ENCODE results near the gene SSNA1.

Gene SSNA1

GRCh38 chr9:137180491-137180890 lies 8.0 kb upstream of the SSNA1 start:
- WGBS: 95% methylated on average over 20 of the region's 20 CpGs
- Histone ChIP-seq H3K36me3 (ENCODE audit: insufficient read depth, low read length) (peaks cover 42% of the 10 kb centered on the region), H3K9ac (ENCODE audit: low read depth, low read length) (no peak overlapping the region), H3K4me3 (ENCODE audit: low read length) (no peak overlapping the region), H3K4me1 (ENCODE audit: insufficient read depth, low read length) (no peaks in the 10 kb centered on the region), H3K9me3 (ENCODE audit: insufficient read depth, low read depth, low read length) (no peaks in the 10 kb centered on the region), H3K27ac (ENCODE audit: low read depth, low read length) (no peak overlapping the region), H3K27me3 (ENCODE audit: insufficient read depth, low read length) (peaks cover 5% of the 10 kb centered on the region; the same call in 1 of the 2 replicates)

- H3K36me3 ChIP-seq (ENCODE audit: insufficient read depth, low read length): peaks cover 50% of the 10 kb centered on the region
- H3K9ac ChIP-seq (ENCODE audit: low read depth, low read length): no peak overlapping the region
- H3K4me3 ChIP-seq (ENCODE audit: low read length): no peak overlapping the region
- no peaks in the 10 kb centered on the region for H3K4me1 ChIP-seq (ENCODE audit: insufficient read depth, low read length)
- 97% methylated on average over 22 of the region's 22 CpGs for WGBS
- H3K27ac ChIP-seq (ENCODE audit: low read depth, low read length): no peak overlapping the region
- H3K9me3 ChIP-seq (ENCODE audit: insufficient read depth, low read depth, low read length): no peaks in the 10 kb centered on the region
- H3K27me3 ChIP-seq (ENCODE audit: insufficient read depth, low read length): no peaks in the 10 kb centered on the region
Observed at GRCh38 chr9:137181680-137182079, 6.8 kb upstream of the SSNA1 start.

GRCh38 chr9:137182836-137183235 lies 5.6 kb upstream of the SSNA1 start:
- Histone ChIP-seq H3K36me3 (ENCODE audit: insufficient read depth, low read length) (peaks cover 46% of the 10 kb centered on the region), H3K4me3 (ENCODE audit: low read length) (no peak overlapping the region), H3K9me3 (ENCODE audit: insufficient read depth, low read depth, low read length) (no peaks in the 10 kb centered on the region), H3K9ac (ENCODE audit: low read depth, low read length) (no peak overlapping the region), H3K27ac (ENCODE audit: low read depth, low read length) (no peak overlapping the region), H3K27me3 (ENCODE audit: insufficient read depth, low read length) (no peaks in the 10 kb centered on the region), H3K4me1 (ENCODE audit: insufficient read depth, low read length) (no peaks in the 10 kb centered on the region)
- 95% methylated on average over 17 of the region's 17 CpGs for WGBS

- H3K9me3 ChIP-seq (ENCODE audit: insufficient read depth, low read depth, low read length): no peaks in the 10 kb centered on the region
- H3K9ac ChIP-seq (ENCODE audit: low read depth, low read length): no peak overlapping the region
- H3K36me3 ChIP-seq (ENCODE audit: insufficient read depth, low read length): peaks cover 46% of the 10 kb centered on the region
- WGBS: 96% methylated on average over 27 of the region's 27 CpGs
- H3K4me1 ChIP-seq (ENCODE audit: insufficient read depth, low read length): no peaks in the 10 kb centered on the region
- H3K27ac ChIP-seq (ENCODE audit: low read depth, low read length): no peak overlapping the region
- H3K4me3 ChIP-seq (ENCODE audit: low read length): no peak overlapping the region
- no peaks in the 10 kb centered on the region for H3K27me3 ChIP-seq (ENCODE audit: insufficient read depth, low read length)
Observed at GRCh38 chr9:137183980-137184595, 4.4 kb upstream of the SSNA1 start.

GRCh38 chr9:137184881-137185660 lies 3.4 kb upstream of the SSNA1 start:
- Histone ChIP-seq H3K9me3 (ENCODE audit: insufficient read depth, low read depth, low read length) (no peaks in the 10 kb centered on the region), H3K36me3 (ENCODE audit: insufficient read depth, low read length) (peaks cover 46% of the 10 kb centered on the region), H3K4me1 (ENCODE audit: insufficient read depth, low read length) (0 out of 2 replicates have a peak, but pooled peaks cover 3% of the 10 kb centered on the region), H3K27me3 (ENCODE audit: insufficient read depth, low read length) (no peaks in the 10 kb centered on the region), H3K27ac (ENCODE audit: low read depth, low read length) (no peak overlapping the region), H3K4me3 (ENCODE audit: low read length) (no peak overlapping the region), H3K9ac (ENCODE audit: low read depth, low read length) (no peak overlapping the region)
- WGBS: 95% methylated on average over 48 of the region's 48 CpGs

GRCh38 chr9:137185921-137186320 lies 2.6 kb upstream of the SSNA1 start:
- Histone ChIP-seq H3K27ac (ENCODE audit: low read depth, low read length) (no peak overlapping the region), H3K9me3 (ENCODE audit: insufficient read depth, low read depth, low read length) (no peaks in the 10 kb centered on the region), H3K27me3 (ENCODE audit: insufficient read depth, low read length) (no peaks in the 10 kb centered on the region), H3K4me1 (ENCODE audit: insufficient read depth, low read length) (0 out of 2 replicates have a peak, but pooled peaks cover 3% of the 10 kb centered on the region), H3K4me3 (ENCODE audit: low read length) (no peak overlapping the region), H3K9ac (ENCODE audit: low read depth, low read length) (no peak overlapping the region), H3K36me3 (ENCODE audit: insufficient read depth, low read length) (peaks cover 42% of the 10 kb centered on the region)
- 95% methylated on average over 19 of the region's 19 CpGs for WGBS

- Histone ChIP-seq H3K36me3 (ENCODE audit: insufficient read depth, low read length) (peaks cover 42% of the 10 kb centered on the region), H3K27me3 (ENCODE audit: insufficient read depth, low read length) (no peaks in the 10 kb centered on the region), H3K9ac (ENCODE audit: low read depth, low read length) (no peak overlapping the region), H3K4me1 (ENCODE audit: insufficient read depth, low read length) (0 out of 2 replicates have a peak, but pooled peaks cover 3% of the 10 kb centered on the region), H3K4me3 (ENCODE audit: low read length) (no peak overlapping the region), H3K9me3 (ENCODE audit: insufficient read depth, low read depth, low read length) (no peaks in the 10 kb centered on the region), H3K27ac (ENCODE audit: low read depth, low read length) (no peak overlapping the region)
- WGBS: 90% methylated on average over 6 of the region's 6 CpGs
Observed at GRCh38 chr9:137186385-137186784, 2.1 kb upstream of the SSNA1 start.

GRCh38 chr9:137187386-137187785 lies 1.1 kb upstream of the SSNA1 start:
- H3K36me3 ChIP-seq (ENCODE audit: insufficient read depth, low read length): peaks cover 42% of the 10 kb centered on the region
- no peaks in the 10 kb centered on the region for H3K9me3 ChIP-seq (ENCODE audit: insufficient read depth, low read depth, low read length)
- H3K27ac ChIP-seq (ENCODE audit: low read depth, low read length): no peak overlapping the region
- H3K4me3 ChIP-seq (ENCODE audit: low read length): peak overlapping the region; percentile 92
- H3K9ac ChIP-seq (ENCODE audit: low read depth, low read length): peak overlapping the region; percentile 81; the same call in 1 of the 2 replicates
- 0 out of 2 replicates have a peak, but pooled peaks cover 3% of the 10 kb centered on the region for H3K4me1 ChIP-seq (ENCODE audit: insufficient read depth, low read length)
- no peaks in the 10 kb centered on the region for H3K27me3 ChIP-seq (ENCODE audit: insufficient read depth, low read length)
- WGBS: 93% methylated on average over 15 of the region's 15 CpGs

- H3K9me3 ChIP-seq (ENCODE audit: insufficient read depth, low read depth, low read length): no peaks in the 10 kb centered on the region
- H3K27me3 ChIP-seq (ENCODE audit: insufficient read depth, low read length): no peaks in the 10 kb centered on the region
- H3K36me3 ChIP-seq (ENCODE audit: insufficient read depth, low read length): peaks cover 35% of the 10 kb centered on the region
- H3K27ac ChIP-seq (ENCODE audit: low read depth, low read length): peak overlapping the region; percentile 67; the same call in 1 of the 2 replicates
- WGBS: 1% methylated on average over 31 of the region's 31 CpGs
- peak overlapping the region; percentile 81 for H3K9ac ChIP-seq (ENCODE audit: low read depth, low read length)
- H3K4me1 ChIP-seq (ENCODE audit: insufficient read depth, low read length): 0 out of 2 replicates have a peak, but pooled peaks cover 3% of the 10 kb centered on the region
- H3K4me3 ChIP-seq (ENCODE audit: low read length): peak overlapping the region; percentile 92
Observed at GRCh38 chr9:137188086-137188489, 388 bp upstream of the SSNA1 start.

GRCh38 chr9:137189297-137190295 lies 1.1 kb downstream of the SSNA1 start:
- Histone ChIP-seq H3K27ac (ENCODE audit: low read depth, low read length) (no peak overlapping the region; the same call in 1 of the 2 replicates), H3K27me3 (ENCODE audit: insufficient read depth, low read length) (no peaks in the 10 kb centered on the region), H3K36me3 (ENCODE audit: insufficient read depth, low read length) (peaks cover 23% of the 10 kb centered on the region), H3K4me3 (ENCODE audit: low read length) (peak overlapping the region; percentile 92), H3K9ac (ENCODE audit: low read depth, low read length) (peak overlapping the region; percentile 81), H3K9me3 (ENCODE audit: insufficient read depth, low read depth, low read length) (no peaks in the 10 kb centered on the region), H3K4me1 (ENCODE audit: insufficient read depth, low read length) (peaks cover 4% of the 10 kb centered on the region; the same call in 1 of the 2 replicates)
- WGBS: 52% methylated on average over 23 of the region's 23 CpGs

All from HUES64 (cell line).